HG03575 (cell line): ENCODE data around the gene TPPP.

ENCODE experiments used
- ATAC-seq: cut with Tn5 transposase; IDR thresholded peaks from one replicate; pipeline ENCODE4 v1.9.1; 2021; ENCODE audit not compliant: unreplicated experiment, insufficient number of reproducible peaks, low FRiP score; ENCODE audit errors: extremely low read depth

TPPP gene

DNA sequence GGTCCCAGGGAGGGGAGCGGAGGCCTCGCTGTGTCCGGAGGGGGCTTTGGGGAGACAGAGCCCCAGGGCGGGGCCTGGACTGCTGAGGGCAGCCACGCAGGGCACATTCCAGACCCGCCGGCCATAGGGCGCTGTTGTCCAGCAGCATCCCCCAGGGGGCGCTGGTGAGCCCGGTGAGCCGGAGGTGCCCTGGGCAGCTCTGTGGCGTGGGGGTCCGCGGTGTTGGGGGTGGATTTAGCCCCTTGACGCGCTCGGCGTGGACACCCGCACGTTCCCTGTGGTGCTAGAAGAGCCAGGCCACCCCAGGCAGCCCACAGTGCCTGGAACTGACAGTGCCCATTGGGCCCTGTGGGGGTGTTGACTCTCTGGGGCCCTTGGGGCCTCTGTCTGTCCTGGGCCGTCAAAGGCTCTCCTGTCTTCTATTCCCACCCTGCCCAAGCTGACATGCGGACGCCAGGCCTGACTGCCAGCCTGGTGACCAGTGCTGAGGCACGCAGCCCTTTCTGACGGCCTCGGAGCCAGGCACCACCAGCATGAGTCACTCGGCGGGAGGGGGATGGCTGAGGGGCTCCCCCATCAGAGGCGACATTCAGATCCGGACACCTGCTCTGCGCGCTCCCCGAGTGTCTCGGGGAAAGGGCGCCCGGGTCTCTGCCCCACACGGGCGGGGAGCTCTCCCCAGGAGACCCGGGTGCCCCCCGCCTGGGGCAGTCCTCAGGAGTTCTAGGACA is 23.9 kb downstream of the TPPP start:
- ATAC-seq, result no peak

DNA sequence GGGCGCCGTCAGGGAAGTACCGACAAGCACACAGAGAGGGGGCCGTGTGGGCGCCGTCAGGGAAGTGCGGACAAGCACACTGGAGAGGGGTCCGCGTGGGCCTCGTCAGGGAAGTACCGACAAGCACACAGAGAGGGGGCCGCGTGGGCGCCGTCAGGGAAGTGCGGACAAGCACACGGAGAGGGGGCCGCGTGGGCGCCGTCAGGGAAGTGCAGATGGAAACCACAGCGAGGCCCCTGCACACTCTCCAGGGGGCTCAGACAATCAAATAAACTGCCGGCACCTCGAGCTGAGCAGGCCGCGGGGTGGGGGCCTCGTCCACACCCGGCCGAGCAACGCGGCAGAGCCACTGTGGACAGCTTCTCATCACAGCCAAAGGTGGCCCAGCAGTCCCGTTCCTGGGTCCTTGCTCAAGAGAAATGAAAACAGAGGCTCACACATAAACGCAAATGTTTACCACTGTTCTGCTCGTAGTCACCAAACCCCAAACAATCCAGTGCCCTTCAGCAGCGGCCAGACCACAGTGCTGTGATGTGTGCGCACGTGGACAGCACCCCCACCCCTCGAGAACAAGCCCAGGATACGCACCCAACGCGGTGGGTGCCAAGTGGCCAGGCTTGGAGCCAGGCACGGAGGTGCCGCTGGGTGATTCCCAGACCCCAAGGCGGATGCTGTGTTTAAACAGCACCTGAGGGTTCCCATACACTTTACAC is 24.7 kb downstream of the TPPP start:
- no peak for ATAC-seq

DNA sequence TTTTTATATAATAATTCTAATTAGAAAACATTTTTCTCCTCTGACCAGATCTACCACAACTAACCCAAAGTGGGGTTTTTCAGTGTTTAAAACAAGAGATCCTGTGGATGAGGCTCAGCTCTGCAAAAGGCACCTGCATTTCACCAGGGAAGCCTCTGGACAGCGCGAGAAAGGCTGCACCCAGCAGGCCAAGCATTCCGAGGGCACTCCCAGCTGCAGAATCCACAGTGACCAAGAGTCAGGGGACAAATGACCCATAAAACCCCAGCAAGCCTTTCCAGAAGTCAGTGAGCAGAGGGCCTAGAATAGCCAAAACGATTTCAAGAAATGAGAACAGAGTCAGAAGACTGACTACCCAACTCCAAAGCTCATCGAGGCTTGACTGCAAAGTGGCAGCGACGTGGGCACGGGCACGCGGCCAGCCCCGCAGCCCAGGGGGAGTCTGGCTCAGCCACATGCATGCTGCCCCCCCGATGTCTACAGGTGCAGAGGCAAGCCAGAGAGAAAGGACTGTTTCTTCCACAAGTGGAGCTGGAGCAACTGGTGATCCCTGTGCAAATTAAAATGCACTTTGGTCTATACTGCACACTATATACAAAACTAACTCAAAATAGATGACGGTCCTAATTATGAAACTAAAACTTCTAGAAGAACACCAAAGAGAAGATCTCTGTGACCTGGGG is 26.2 kb downstream of the TPPP start:
- ATAC-seq, result no peak

DNA sequence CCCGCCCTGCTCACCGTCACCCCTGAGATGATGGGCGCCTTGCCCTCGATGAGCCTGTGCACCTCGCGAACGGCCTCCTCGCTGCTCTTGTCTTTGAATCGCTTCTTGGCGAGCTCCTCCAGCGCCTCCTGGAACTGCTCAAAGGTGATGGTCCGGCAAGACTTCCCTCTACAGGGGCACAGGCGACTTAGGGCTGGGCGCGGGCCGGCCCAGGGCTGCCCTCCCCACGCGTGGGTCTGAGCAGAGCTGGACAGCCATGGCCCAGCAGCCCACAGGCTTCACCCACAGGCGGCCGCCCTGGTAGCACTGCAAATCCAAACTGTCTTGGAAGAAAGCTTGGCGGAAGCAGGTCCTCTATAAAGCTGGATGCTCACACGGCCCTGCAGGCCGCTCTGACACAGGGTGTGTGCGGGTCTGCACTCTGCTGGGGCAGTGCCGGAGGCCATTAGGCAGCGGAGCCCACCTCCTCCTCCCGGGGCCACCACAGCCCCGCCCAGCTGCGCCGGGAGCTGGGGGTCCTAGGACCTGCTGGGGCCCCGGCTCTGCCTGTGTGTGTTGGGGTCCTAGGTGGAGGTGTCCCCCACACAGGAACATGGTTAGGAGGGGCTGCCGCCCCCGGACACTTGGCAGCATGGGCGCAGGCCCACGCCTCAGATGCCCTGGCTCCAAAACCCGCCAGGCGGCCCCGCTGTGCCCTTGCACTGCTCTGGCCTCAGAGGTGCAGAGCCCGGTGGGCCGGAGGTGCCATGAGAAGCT is 27.0 kb downstream of the TPPP start:
- ATAC-seq, result no peak

DNA sequence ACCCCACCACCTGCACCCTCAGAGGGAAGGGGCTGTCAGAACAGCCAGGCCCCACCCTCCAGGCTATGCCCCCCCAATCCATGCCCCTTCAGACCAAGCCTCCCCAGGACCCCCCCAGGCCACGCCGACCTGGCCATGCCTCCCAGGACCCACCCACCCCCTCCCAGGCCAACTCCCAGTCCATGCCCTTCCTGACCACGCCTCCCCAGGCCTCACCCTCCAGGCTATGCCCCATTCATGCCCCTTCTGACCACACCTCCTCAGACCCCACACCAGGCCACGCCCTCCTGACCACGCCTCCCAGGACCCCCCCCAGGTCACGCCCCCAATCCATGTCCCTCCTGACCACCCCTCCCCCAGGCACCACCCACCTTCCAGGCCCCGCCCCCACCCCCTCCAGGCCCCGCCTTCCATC is 27.6 kb downstream of the TPPP start:
- no peak for ATAC-seq

DNA sequence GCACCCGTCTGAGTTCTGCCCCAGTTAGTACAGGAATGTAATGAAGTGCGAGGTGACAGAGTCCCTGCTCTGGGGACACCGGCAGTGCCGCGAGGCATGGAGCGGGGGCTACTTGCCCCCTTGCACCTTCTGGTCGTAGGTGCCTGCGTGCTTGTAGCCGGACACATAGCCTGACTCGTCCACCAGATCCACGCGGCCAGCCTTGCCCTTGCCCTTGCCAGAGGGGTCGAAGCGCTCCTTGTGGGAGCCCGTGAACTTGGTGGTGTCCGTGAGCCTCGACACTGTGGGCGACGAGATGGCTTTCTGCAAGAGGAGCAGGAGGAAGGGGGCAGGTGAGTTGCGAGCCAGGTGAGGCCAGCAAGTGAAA is 28.2 kb downstream of the TPPP start:
- no peak for ATAC-seq

DNA sequence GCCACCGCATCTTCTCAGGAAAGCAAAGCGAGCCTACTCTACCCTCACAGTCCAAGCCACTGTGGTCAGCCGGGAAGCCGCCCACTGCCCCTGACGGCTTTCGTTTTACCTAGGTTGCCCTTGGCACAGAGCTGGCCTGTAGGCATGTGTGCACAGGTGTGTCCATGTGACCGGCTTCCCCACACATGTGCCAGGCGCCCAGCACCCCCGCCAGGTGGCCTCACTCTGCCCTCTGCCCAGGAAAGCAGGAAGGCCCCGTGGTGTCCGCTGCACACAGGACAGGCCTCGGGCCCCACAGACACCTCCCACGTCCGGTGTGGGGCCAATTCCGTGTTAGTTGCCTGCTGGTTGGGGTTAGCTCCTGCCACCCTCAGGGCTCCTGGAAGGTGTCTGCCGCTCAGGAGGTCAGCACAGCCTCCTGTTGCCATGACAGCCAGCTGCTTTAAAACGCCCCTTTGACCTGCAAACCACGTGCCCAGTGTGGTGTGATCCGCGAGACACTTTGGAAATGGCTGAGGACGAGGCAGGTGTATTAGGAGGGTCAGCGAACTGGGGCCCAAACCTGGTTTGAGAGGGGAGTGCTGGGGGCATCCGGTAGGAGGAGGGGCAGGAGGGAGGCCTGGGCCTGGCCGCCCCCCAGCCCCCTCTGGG is 28.7 kb downstream of the TPPP start:
- no peak for ATAC-seq

DNA sequence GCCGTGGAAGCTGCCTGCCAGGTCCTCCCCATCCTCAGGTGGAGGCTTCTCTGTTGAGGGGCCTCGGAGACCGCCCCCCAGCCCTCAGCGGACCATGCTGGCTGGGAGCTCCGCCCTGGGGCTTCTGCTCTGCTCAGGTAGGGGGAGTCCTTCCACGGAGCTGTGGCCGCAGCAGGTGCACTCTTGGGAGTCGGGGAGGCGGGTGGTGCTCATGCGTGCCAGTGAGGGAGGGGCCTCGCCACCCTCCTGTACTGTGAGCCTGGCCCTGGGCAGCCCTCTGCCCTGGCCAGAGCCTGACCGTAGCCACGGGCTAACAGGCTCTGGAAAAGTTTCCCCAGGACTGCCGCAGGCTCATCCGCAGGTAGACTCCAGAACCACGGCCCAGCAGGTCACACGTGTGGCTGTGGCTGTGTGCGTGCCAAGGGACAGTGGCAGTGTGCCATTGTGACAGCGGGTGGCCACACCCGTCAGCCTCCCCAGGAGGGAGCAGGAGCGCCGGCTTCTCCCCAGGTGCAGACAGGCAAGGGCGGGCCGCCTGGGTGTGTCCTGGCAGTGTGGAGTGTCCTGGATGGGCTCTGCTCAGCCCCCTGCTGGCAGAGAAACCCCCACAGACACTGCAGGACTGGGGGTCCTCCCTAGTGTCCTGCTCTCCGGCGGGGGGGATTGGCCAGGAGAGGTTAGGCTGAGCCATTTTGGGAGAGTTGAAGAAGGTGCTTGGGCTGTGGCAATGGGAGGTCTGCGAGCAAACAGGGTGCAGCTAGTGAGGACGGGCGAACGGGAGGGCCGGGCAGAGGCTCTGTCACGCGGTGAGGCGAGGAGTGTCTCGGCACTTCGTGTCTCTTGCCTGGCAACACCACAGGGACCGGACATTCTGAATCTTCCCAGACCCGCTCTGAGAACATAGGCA is 29.5 kb downstream of the TPPP start:
- no peak for ATAC-seq

DNA sequence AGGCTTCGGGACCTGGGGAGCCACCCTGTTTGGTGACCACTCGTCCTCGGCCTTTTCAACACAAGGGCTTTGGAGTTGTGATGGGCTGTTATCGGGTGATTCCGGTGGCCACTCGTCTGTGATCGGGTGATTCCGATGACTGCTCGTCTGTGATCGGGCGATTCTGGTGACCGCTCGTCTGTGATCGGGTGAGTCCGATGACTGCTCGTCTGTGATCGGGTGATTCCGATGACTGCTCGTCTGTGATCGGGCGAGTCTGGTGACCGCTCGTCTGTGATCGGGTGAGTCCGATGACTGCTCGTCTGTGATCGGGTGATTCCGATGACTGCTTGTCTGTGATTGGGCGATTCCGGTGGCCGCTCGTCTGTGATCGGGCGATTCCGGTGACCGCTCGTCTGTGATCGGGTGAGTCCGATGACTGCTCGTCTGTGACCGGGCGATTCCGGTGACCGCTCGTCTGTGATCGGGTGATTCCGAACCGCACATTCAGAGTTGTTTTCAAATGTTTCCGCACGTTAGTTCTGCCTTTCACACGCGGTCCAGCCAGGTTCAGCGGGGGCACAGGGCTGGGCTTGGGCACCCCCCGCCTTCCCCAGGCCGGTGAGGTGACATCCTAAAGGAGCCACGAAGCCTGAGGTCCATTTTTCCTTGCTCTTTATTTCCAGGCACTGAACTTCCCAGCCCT is 30.3 kb downstream of the TPPP start:
- no peak for ATAC-seq

DNA sequence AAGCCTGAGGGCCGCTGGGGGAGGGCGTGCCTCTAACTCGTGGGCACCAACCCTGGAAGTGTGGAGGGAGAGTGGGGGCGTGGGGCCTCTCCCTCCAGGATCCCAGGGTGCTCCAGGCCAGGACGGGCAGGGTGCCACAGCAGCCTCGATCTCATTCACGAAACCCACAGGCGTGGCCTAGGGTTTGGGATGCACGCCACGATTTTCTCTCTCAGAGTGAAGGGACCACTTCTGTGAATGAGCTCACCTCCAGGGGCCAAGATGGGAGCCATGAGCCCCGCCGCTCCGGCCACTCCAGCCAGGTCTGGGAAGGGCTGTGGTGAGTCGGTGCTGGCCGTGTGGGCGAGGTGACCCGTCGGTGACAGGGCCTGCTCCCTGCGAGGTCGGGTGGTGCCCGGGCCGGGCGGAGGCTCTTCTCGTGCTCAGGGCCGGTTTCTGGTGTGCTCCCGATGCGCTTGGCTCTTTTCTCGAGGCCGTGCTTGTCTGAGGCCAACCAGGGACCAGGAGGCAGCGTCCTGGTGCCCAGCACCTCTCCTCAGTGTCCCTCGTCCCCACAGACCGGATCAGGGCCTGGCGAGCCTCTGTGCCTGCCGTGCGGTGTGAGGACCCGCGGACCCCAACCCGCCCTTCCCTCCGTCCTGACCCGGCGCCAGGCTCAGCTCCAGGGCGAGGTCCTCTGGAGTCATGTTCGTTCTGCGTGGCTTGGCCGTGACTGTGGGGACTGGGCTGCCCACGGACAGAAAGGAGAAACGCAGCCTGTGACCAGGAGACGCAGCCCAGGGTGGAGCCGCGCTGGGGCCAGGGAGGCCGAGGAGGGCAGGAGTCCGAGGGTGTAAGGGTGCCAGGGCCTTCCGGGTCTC is 31.0 kb downstream of the TPPP start:
- ATAC-seq, result no peak

DNA sequence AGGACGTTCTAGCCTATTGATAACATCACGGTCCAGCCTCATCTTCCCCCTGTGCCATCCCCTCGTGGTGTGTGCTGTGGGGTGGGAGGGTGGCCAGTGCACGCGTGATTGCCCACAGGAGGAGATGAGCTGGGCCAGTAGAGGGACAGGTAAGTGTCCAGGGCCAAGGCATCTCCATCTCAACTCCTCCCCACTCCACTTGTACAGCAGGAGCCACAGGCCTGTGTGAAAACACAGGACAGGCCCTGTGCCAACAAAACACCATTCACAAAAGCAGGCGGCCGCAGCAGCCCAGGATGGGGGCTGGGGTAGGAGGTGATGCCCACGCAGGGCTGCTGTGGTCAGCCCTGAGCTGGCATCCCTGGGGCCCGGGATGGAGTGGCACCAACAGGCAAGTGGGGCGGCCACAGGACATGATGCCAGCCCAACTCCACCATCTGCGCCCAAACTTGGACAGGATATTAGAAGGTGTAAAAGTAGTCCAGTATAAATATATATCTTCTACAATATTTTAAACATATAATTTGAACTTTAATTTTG is 32.6 kb downstream of the TPPP start:
- ATAC-seq, result no peak

DNA sequence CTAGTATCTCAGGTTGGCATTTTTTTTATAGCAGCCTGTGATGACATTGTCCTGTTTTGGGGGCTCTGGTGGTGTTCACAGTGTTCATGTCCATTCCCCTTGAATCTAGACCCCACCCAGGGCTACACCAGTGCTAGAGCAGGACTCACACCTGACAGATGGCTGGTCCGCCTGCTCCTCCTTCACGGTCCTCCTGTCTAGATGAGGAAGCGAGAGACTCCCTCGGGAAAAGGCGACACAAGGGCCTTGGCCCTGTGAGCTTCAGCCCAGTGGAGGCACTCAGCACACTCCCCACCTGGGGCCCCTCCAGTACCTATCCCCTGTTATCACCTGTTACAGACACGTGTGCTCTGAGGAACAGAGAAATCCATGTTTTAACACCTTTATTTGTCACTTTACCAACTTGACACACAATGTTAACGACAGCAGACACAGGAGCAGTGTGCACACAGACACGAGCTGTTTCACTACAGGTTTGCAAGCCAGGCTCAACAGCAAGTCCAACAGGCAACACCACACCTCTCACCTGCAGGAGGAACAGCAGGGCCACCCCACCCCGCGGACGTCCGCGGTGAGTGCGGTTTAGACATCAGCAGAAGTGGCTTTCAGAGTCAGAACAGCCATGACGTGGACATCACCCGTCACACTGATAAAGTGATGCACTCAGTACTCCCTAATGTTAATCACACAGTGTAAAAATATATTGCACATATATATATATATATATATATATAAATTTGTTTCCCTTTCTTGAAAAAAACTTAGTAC is 33.5 kb downstream of the TPPP start:
- no peak for ATAC-seq

DNA sequence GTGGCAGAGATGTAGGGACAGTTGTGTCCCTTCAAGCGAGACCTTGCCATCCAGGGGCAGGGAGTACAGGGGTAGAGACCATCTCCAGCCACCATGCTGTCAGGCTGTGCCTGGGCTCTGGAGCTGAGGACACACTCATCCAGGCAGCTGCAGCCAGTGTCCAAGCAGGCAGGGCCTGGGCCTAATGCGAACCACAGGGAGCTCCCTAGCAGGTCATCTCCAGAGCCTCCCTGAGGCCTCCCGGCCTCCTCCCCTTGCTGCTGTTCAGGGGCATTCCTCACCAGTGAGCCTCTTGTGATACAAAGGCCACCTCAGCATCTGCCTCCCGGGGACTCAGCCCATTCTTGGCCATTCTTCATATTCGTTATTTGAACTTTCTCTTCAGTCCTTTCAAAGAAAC is 35.0 kb downstream of the TPPP start:
- no peak for ATAC-seq

DNA sequence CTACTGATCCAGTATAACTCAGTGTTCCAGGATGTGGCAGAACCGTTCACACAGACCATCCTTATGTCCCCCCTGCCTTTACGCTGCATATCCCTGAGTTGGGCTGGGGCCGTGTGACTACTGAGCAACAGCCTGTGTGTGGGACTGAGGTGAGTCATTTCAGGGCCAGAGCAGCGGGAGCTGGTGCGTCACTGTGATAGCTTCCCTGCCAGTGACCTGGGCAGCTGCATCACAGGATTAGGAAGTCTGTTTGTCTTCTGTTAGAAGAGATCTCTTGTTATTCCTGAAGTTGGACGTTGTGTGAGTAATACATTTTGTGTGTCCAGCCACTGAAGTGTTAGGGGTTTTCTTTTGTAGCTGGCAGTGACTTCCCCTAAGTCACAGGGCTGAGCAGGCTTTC is 35.6 kb downstream of the TPPP start:
- ATAC-seq, result no peak

DNA sequence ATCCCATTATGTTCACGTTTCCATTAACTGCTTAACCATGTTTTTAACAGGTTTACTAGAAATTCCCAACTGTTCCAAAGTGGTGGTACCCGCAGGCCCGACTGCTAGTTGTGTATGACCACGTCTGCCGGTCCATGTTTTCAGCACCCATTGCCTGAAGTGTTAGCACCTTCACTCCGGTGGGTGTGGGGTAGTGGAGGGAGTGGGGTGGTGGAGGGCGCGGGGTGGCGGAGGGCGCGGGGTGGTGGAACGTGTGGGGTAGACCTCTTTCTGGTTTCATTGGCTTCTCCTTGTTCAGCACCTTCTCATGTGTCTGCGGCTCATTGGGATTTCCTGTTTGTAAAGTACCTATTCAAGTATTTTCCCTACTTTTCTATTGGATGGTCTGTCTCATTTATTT is 37.7 kb downstream of the TPPP start:
- ATAC-seq, result no peak
